SK-N-SH (cell line): ENCODE measurements around the gene EXD1. TPM values are rescaled to one million over a fixed set of nuclear protein-coding genes. Genes with fewer than 3 reads are reported as not detected.

Source experiments
- CTCF ChIA-PET: fragments of 300-600, 350-600 bp; formaldehyde crosslinking; extraction: SDS; loops from one replicate; lab custom pipeline; 2021; lab: Yijun Ruan, JAX
- POLR2A ChIA-PET: fragments of 350-600 bp; sonication (Branson Sonifier 250); formaldehyde crosslinking; extraction: SDS; loops from one replicate; lab custom pipeline; 2020; ENCODE audit warnings: antibody characterized with exemption, inconsistent platforms; lab: Yijun Ruan, JAX
- DNase-seq: peaks from one replicate; pipeline ENCODE4 v3.0.0; 2012
- H2AFZ ChIP-seq: fragments of 200-600 bp; sonication (generic); 2 replicates; pipeline ENCODE4 v1.8.1; 2016; ENCODE audit warnings: antibody characterized with exemption, mild to moderate bottlenecking, low read depth
- H3F3A ChIP-seq: fragments of 200-600 bp; sonication (generic); replicated peaks from 2 replicates; pipeline ENCODE3; 2016; ENCODE audit warnings: antibody characterized with exemption, mild to moderate bottlenecking; ENCODE audit not compliant: insufficient read depth
- H3K27ac ChIP-seq, 2 experiments: fragments of 200-500 bp in 1 of 2; fragments of 200-600 bp in 1 of 2; sonication (Bioruptor generic) in 1 of 2; sonication (generic), shearing (Covaris generic) in 1 of 2; 2 replicates each; pipeline versions ENCODE4 v1.5.1 to v1.6.1; 2014 to 2016; ENCODE audit warnings: low read depth in 2 of 2, inconsistent platforms in 1 of 2, low read length in 1 of 2, mild to moderate bottlenecking in 1 of 2, mixed read lengths in 1 of 2
- H3K27me3 ChIP-seq: fragments of 200-600 bp; sonication (generic), shearing (Covaris generic); 2 replicates; pipeline ENCODE4 v1.6.1; 2016; ENCODE audit warnings: mixed run types; ENCODE audit not compliant: insufficient read depth
- H3K36me3 ChIP-seq, 2 experiments: fragments of 200-500 bp in 1 of 2; fragments of 200-600 bp in 1 of 2; sonication (Bioruptor generic) in 1 of 2; sonication (generic) in 1 of 2; replicated peaks in 1 of 2; 2 replicates each; pipeline versions ENCODE3 to v1.5.1; 2014 to 2016; ENCODE audit warnings: low read length in 1 of 2, mild to moderate bottlenecking in 1 of 2; ENCODE audit not compliant: insufficient read depth in 2 of 2, control insufficient read depth in 1 of 2
- H3K4me1 ChIP-seq, 2 experiments: fragments of 200-500 bp in 1 of 2; fragments of 200-600 bp in 1 of 2; sonication (Bioruptor generic) in 1 of 2; sonication (generic), shearing (Covaris generic) in 1 of 2; 2 replicates each; pipeline versions ENCODE4 v1.5.1 to v1.6.1; 2014 to 2016; ENCODE audit warnings: low read depth in 1 of 2, low read length in 1 of 2, mixed run types in 1 of 2; ENCODE audit not compliant: insufficient read depth in 2 of 2, control insufficient read depth in 1 of 2
- H3K4me2 ChIP-seq: fragments of 200-600 bp; sonication (generic), shearing (Covaris generic); 2 replicates; pipeline ENCODE4 v1.6.1; 2017; ENCODE audit warnings: mixed run types
- H3K4me3 ChIP-seq, 2 experiments: fragments of 200-500 bp in 1 of 2; fragments of 200-600 bp in 1 of 2; sonication (Bioruptor generic) in 1 of 2; sonication (generic), shearing (Covaris generic) in 1 of 2; 2 replicates each; pipeline versions ENCODE4 v1.5.1 to v1.8.1; 2014 to 2016; ENCODE audit warnings: low read depth in 2 of 2, inconsistent platforms in 1 of 2, low read length in 1 of 2, mild to moderate bottlenecking in 1 of 2, mixed read lengths in 1 of 2, moderate library complexity in 1 of 2
- H3K79me2 ChIP-seq: fragments of 200-600 bp; sonication (generic); 2 replicates; pipeline ENCODE4 v1.8.1; 2017; ENCODE audit warnings: mild to moderate bottlenecking; ENCODE audit not compliant: insufficient read depth
- H3K9ac ChIP-seq: fragments of 200-600 bp; sonication (generic); 2 replicates; pipeline ENCODE4 v1.6.1; 2017; ENCODE audit warnings: mixed run types
- H3K9me2 ChIP-seq: fragments of 200-600 bp; sonication (generic); 2 replicates; pipeline ENCODE4 v1.6.1; 2017; ENCODE audit warnings: mixed run types
- H3K9me3 ChIP-seq: fragments of 200-600 bp; sonication (generic); 2 replicates; pipeline ENCODE4 v1.6.1; 2017; ENCODE audit warnings: mixed run types, mild to moderate bottlenecking, moderate library complexity
- H4K20me1 ChIP-seq: fragments of 200-600 bp; sonication (generic); 2 replicates; pipeline ENCODE4 v1.6.1; 2017; ENCODE audit warnings: mild to moderate bottlenecking, mixed run types; ENCODE audit not compliant: insufficient read depth
- CHD2 ChIP-seq: fragments of 150-350 bp; IDR thresholded peaks from 2 replicates; pipeline ENCODE4 v1.6.1; 2018; ENCODE audit warnings: low read length; ENCODE audit not compliant: partially characterized antibody
- EP300 ChIP-seq, 2 experiments: IDR thresholded peaks; 2 replicates each; pipeline versions ENCODE4 v1.4.0 to v1.6.1; 2012; ENCODE audit warnings: borderline replicate concordance in 1 of 2, low read depth in 1 of 2, low read length in 1 of 2
- EZH2phosphoT487 ChIP-seq: fragments of 200-600 bp; sonication (generic); IDR thresholded peaks from 2 replicates; pipeline ENCODE4 v1.6.1; 2017; ENCODE audit warnings: low read depth, mixed run types, mild to moderate bottlenecking, antibody characterized with exemption, moderate library complexity, borderline replicate concordance
- FOXM1 ChIP-seq: IDR thresholded peaks from 2 replicates; pipeline ENCODE4 v1.4.0; 2012; ENCODE audit warnings: low read depth, mild to moderate bottlenecking
- GABPA ChIP-seq: IDR thresholded peaks from 2 replicates; pipeline ENCODE4 v1.4.0; 2012; ENCODE audit warnings: low read depth, mild to moderate bottlenecking
- GATA2 ChIP-seq: sonication (generic); formaldehyde crosslinking; IDR thresholded peaks from 2 replicates; pipeline ENCODE4 v1.5.0; 2020; ENCODE audit warnings: mild to moderate bottlenecking, missing genetic modification reagents
- MEF2A ChIP-seq: IDR thresholded peaks from 2 replicates; pipeline ENCODE4 v1.4.0; 2012; ENCODE audit warnings: low read depth, borderline replicate concordance
- NRF1 ChIP-seq: IDR thresholded peaks from 2 replicates; pipeline ENCODE4 v1.6.1; 2012; ENCODE audit warnings: low read depth, mild to moderate bottlenecking, low read length
- RXRA ChIP-seq: IDR thresholded peaks from 2 replicates; pipeline ENCODE4 v1.4.0; 2012; ENCODE audit warnings: low read depth, mild to moderate bottlenecking, borderline replicate concordance
- SIN3A ChIP-seq: IDR thresholded peaks from 2 replicates; pipeline ENCODE4 v1.6.1; 2012; ENCODE audit warnings: low read depth, mild to moderate bottlenecking, low read length, moderate library complexity, borderline replicate concordance
- TAF1 ChIP-seq: IDR thresholded peaks from 2 replicates; pipeline ENCODE4 v1.6.1; 2012; ENCODE audit warnings: low read depth, mild to moderate bottlenecking, low read length, moderate library complexity, borderline replicate concordance
- TCF12 ChIP-seq: IDR thresholded peaks from 2 replicates; pipeline ENCODE4 v1.4.0; 2012
- WGBS: methylation state at CpG from one replicate; pipeline ENCODE4 v1.1.6; 2017; ENCODE audit warnings: low lambda C conversion rate; 5-methylcytosine and 5-hydroxymethylcytosine counted together
- polyA plus RNA-seq, 3 experiments: library from polyadenylated mRNA; depleted of rRNA; stranded (reverse); fragments of >200 nt; gene quantifications; 2 replicates each; pipeline ENCODE4 v1.2.3, GENCODE V29; 2012
- TF ChIP-seq, protein P1 (sequence below): fragments of 200-600 bp; sonication (generic); IDR thresholded peaks from 2 replicates; pipeline ENCODE4 v1.6.1; 2017; ENCODE audit warnings: antibody characterized with exemption, mild to moderate bottlenecking, moderate library complexity
- TF ChIP-seq, protein P2 (sequence below): IDR thresholded peaks from 2 replicates; pipeline ENCODE4 v1.4.0; 2012; ENCODE audit warnings: low read depth, borderline replicate concordance
- TF ChIP-seq, protein P3 (sequence below): IDR thresholded peaks from 2 replicates; pipeline ENCODE4 v1.4.0; 2012; ENCODE audit warnings: low read depth
- TF ChIP-seq, protein P4 (sequence below): IDR thresholded peaks from 2 replicates; pipeline ENCODE4 v1.6.1; 2012; ENCODE audit warnings: mild to moderate bottlenecking, low read depth, low read length, moderate library complexity

Gene EXD1
- polyA plus RNA-seq, 1 of the 3 experiments (the other 2 are of a cell fraction), result 0.07 TPM

DNA sequence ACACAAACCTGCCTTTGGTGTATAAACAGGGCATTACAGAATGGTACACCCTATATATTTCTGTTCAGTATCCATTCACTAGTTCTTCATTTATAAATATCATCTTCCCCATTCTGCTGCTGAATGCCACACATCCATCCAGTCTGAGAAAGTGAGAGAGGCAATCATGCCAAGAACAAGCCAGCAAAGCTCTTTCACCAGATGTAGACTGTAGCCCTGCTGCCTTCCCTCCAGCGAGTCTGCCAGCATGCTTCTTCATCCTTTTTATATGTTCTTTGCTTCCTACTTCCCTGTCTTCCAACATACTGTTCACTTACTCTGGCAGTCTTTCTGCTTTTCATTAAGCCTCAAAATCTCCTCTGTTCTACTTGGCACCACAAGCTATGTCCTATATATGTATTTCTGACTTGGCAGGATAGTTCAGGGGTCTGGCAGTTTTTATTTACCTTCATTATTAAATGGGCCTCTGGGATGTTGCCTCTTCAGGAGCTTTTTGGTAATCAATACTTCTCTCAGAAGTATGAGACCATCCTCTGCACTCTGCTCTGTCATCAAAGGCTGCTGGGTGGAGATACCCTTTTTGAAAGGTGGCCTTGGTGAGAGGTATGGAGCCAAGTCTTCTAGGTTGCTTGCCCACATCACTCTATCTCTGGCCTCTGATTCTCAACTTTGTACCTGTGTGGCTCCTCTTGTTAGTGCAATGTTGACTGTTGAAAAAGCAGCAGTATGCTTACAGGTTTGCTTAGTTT lies 49.2 kb upstream of the EXD1 start (continued):
- TF ChIP-seq, protein P1, sequence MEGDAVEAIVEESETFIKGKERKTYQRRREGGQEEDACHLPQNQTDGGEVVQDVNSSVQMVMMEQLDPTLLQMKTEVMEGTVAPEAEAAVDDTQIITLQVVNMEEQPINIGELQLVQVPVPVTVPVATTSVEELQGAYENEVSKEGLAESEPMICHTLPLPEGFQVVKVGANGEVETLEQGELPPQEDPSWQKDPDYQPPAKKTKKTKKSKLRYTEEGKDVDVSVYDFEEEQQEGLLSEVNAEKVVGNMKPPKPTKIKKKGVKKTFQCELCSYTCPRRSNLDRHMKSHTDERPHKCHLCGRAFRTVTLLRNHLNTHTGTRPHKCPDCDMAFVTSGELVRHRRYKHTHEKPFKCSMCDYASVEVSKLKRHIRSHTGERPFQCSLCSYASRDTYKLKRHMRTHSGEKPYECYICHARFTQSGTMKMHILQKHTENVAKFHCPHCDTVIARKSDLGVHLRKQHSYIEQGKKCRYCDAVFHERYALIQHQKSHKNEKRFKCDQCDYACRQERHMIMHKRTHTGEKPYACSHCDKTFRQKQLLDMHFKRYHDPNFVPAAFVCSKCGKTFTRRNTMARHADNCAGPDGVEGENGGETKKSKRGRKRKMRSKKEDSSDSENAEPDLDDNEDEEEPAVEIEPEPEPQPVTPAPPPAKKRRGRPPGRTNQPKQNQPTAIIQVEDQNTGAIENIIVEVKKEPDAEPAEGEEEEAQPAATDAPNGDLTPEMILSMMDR, result no peak
- TF ChIP-seq, protein P2, sequence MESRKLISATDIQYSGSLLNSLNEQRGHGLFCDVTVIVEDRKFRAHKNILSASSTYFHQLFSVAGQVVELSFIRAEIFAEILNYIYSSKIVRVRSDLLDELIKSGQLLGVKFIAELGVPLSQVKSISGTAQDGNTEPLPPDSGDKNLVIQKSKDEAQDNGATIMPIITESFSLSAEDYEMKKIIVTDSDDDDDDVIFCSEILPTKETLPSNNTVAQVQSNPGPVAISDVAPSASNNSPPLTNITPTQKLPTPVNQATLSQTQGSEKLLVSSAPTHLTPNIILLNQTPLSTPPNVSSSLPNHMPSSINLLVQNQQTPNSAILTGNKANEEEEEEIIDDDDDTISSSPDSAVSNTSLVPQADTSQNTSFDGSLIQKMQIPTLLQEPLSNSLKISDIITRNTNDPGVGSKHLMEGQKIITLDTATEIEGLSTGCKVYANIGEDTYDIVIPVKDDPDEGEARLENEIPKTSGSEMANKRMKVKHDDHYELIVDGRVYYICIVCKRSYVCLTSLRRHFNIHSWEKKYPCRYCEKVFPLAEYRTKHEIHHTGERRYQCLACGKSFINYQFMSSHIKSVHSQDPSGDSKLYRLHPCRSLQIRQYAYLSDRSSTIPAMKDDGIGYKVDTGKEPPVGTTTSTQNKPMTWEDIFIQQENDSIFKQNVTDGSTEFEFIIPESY, result no peak
- TF ChIP-seq TAF1 (no peak), CHD2 (no peak), RXRA (no peak)

DNA sequence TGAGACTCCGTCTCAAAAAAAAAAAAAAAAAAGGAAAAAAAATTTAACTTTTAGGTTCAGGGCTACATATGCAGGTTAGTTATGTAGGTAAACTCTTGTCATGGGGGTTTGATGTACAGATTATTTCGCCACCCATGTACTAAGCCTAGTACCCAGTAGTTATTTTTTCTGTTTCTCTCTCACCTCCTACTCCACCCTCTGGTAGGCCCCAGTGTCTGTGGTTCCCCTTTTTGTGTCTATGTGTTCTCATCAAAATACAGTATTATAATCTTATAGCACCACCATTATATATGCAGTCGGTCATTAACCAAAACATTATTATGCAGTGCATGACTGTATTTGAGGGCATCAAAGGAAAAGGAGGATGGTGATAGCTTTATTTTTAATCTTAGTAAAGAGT lies 47.8 kb upstream of the EXD1 start:
- Histone ChIP-seq H2AFZ (no peak overlapping the region), H3K36me3 (peaks cover 10 to 19% of the 10 kb centered on the region in 2 experiments), H3F3A (peaks cover 21% of the 10 kb centered on the region), H3K4me1 (peaks cover 0 to 5% of the 10 kb centered on the region in 2 experiments; a peak in 1 of 4 replicates), H3K79me2 (no peaks in the 10 kb centered on the region), H3K9me2 (no peaks in the 10 kb centered on the region), H3K4me2 (no peak overlapping the region), H3K27ac (no peak overlapping the region), H3K9ac (no peak overlapping the region), H4K20me1 (no peaks in the 10 kb centered on the region), H3K9me3 (no peaks in the 10 kb centered on the region), H3K27me3 (no peaks in the 10 kb centered on the region), H3K4me3 (no peak overlapping the region)
- ChIA-PET CTCF (interaction anchor here (1.1 kb wide), 1 partner anchor 9 kb away, joined by 3 read pairs; no protein-coding TSS in a partner anchor), POLR2A (no interaction called here)
- TF ChIP-seq NRF1 (no peak), GATA2 (no peak), TAF1 (no peak), SIN3A (no peak), MEF2A (no peak), TCF12 (no peak), GABPA (no peak), RXRA (no peak), FOXM1 (no peak), EZH2phosphoT487 (no peak), EP300 (IDR thresholded peaks at IDR 0.05; ENCODE audit: borderline replicate concordance in 1 of 2, low read depth in 1 of 2, low read length in 1 of 2) (no peak)
- TF ChIP-seq, protein P3, sequence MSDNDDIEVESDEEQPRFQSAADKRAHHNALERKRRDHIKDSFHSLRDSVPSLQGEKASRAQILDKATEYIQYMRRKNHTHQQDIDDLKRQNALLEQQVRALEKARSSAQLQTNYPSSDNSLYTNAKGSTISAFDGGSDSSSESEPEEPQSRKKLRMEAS, result no peak
- TF ChIP-seq, protein P4, sequence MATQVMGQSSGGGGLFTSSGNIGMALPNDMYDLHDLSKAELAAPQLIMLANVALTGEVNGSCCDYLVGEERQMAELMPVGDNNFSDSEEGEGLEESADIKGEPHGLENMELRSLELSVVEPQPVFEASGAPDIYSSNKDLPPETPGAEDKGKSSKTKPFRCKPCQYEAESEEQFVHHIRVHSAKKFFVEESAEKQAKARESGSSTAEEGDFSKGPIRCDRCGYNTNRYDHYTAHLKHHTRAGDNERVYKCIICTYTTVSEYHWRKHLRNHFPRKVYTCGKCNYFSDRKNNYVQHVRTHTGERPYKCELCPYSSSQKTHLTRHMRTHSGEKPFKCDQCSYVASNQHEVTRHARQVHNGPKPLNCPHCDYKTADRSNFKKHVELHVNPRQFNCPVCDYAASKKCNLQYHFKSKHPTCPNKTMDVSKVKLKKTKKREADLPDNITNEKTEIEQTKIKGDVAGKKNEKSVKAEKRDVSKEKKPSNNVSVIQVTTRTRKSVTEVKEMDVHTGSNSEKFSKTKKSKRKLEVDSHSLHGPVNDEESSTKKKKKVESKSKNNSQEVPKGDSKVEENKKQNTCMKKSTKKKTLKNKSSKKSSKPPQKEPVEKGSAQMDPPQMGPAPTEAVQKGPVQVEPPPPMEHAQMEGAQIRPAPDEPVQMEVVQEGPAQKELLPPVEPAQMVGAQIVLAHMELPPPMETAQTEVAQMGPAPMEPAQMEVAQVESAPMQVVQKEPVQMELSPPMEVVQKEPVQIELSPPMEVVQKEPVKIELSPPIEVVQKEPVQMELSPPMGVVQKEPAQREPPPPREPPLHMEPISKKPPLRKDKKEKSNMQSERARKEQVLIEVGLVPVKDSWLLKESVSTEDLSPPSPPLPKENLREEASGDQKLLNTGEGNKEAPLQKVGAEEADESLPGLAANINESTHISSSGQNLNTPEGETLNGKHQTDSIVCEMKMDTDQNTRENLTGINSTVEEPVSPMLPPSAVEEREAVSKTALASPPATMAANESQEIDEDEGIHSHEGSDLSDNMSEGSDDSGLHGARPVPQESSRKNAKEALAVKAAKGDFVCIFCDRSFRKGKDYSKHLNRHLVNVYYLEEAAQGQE, result no peak
- DNase-seq, result no peak
- 82% methylated on average over 3 of the region's 3 CpGs for WGBS
